GM21619 (cell line): ENCODE measurements around the gene DENND5B.
"Not testable (repeated sequence)": the region's sequence is repeated elsewhere in the genome, so short reads cannot be mapped to it uniquely, and the experiment has no call there.

ENCODE experiments used
- ATAC-seq: cut with Tn5 transposase; IDR thresholded peaks from one replicate; pipeline ENCODE4 v1.9.1; 2021; ENCODE audit not compliant: unreplicated experiment

Gene DENND5B

DNA sequence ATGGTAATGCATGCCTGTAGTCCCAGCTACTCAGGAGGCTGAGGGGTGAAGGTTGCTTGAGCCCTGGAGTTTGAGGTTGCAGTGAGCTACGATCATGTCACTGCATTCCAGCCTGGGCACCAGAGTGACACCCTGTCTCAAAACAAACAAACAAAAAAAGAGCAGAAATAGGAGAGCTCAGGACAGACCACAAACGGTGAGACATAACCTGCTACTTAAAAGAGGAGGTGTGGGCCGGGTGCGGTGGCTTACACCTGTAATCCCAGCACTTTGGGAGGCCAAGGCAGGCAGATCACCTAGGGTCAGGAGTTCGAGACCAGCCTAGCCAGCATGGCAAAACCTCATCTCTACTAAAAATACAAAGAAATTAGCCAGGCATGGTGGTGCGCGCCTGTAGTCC is 115.3 kb downstream of the DENND5B start:
- ATAC-seq: not testable (repeated sequence)

DNA sequence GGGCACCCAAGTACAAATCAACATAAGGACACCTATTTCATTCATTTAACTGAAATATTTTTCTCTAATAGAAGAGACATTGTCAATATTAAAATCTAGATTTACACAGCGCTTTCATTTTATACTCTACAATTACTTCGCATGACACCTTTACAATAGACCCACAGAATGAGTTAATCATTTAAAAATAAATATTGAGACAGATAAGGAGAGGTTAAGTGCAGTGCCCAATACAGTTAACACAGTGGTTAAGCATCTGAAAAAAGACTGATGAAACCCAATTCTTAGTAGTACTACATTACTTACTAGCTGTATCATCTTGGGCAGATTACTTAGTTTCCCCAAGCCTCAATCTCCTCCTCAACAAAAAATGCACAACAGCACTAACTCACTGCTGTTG is 116.2 kb downstream of the DENND5B start:
- ATAC-seq: no peak

DNA sequence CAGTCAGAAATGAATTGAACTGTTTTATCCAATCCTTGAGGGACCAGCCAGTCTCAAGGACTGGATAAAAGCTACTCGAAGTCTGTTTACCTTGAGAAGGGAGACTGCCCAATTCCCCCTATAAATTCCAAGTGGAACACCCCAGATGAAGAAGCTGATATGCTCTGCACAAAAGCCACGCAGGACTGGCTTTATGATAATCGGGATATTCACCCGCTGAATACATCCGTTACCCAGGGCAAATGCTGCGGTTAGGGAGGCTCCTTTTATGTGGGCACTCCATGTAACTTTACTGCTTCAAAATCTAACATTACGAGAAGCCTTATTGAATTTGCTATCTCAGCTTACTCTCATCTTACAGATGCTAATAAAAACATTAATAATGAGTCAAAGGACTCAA is 119.1 kb downstream of the DENND5B start:
- ATAC-seq: no peak

DNA sequence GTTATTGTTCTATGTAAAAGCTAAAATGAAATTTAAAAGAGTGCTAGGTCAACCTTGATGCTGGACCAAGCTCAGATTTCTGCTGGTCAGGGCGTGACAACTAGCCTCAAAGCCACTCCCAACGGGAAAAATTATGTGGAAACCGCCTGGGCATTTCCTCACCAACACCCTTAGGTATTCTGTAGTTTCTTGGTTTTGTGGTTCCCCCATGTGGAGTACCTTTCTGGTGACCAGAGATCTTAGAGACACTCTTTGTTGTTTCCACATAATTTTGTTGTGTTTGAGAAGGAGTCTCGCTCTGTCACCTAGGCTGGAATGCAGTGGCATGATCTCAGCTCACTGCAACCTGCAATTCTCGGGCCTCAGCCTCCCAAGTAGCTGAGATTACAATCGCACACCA is 119.9 kb downstream of the DENND5B start:
- ATAC-seq: no peak

DNA sequence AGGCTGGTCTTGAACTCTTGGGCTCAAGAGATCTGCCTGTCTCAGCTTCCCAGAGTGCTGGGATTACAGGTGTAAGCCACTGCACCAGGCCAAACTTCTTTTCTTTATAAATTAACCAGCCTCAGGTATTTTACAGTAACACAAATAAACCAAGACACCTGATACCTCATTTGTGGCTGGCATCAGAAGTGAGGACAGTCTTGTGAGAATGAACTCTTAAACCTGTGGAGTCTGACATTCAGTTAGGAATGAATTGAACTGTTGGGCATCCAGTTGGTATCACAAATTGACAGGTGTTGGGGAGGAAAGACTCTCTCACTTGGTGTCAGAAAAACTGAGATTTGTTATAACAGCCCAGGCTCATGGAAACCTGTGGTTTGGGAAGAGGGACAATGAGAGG is 120.5 kb downstream of the DENND5B start:
- ATAC-seq: no peak

DNA sequence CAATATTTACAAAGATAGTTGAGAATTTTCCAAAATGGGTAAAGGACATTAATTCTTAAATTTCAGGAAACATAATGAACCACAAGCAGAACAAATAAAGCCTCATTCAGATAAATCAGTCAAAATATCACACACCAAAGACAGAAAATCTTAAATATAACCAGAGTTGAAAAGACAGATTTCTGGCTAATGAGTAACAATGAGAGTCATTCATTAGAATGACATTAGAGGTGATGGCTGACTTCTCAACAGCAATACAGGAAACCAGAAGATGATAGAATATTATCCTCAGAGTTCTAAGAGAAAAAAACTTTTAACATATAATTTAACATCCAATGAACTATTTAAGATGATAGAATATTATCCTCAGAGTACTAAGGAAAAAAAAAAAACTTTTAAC is 124.2 kb downstream of the DENND5B start:
- peak; percentile 66 for ATAC-seq

DNA sequence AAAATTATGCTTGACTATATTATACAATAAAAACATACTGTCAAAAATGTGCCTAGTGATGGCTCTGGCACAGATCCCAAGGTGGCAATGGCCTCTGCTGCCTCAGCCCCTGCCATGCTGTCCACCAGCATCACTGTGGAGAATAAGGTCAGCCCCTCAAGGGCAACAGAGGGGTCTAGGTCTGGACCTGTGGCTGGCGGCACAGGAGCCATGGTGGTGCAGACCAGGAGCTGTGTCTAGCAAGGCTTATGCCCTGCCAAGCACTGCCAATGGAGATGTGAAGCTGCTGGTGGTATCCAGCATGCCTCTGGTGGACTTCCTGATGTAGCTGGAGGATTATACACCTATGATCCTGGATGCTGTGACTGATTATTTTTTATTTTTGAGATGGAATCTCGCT is 125.9 kb downstream of the DENND5B start:
- no peak for ATAC-seq

DNA sequence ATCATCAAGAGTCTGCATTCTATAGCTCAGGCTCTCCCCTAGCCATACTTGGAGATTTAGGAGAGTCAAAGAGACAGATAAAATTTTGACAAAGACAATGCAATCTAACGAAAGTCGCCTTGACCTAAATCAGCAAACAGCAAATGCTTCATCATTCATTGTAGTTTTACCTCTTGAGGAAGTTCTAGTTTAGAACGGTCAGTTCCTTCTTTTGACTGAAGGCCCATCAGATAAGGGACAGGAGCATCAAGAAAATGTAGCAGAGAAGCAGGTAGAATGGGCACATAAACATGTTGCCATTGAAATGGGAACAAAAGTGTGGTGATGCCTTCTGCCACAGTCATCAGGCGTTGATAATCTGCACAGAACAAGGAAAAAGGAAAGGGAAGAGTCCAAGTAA is 130.9 kb downstream of the DENND5B start:
- ATAC-seq: no peak

DNA sequence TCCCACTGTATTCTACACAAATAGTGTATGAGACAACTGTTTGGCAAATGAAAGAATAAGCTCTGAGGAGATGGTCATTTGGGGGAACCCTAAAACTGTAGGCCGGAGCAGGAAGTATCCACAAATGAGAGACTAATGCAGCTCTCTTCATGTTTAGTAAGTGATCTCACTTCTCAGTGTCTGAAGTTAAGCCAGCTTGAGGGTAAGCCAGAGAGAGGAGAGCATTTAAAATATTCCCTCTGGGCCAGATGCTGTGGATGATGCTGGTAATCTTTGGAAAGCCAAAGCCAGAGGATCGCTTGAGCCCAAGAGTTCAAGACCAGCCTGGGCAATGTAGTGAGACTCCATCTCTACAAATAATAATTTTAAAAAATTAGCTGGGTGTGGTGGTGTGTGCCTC is 134.4 kb downstream of the DENND5B start:
- no peak for ATAC-seq

DNA sequence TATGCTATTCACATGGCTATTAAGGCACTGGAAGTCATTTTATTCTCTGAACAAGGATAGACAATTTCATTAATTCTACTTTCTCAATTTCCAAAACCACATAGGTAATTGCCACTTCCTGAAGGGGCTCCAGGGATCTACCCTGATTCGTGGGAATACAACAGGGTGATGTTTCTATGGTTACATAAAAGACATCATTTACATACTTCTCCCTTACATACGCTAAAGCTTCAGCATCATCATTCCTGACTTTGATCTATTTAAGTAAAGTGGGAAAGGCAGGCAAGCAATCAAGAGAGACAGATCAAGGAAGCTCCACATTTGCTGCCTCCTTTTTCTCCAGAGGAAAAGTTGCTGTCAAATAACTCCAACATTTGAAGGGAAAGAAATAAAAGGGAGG is 146.2 kb downstream of the DENND5B start:
- no peak for ATAC-seq

DNA sequence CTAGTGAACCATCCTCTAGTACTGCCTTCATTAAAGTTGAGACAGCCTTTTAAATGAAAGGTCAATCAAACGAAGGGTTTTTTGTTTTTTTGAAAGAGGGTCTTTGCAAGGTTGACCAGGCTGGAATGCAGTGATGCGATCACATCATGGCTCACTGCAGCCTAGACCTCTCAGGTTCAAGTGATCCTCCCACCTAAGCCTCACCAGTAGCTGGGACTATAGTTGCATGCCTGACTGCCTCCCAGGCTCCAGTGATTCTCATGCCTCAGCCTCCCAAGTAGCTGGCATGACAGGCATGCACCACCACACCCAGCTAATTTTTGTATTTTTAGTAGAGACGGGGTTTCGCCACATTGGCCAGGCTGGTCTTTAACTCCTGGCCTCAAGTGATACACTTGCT is 150.3 kb downstream of the DENND5B start:
- ATAC-seq: no peak

DNA sequence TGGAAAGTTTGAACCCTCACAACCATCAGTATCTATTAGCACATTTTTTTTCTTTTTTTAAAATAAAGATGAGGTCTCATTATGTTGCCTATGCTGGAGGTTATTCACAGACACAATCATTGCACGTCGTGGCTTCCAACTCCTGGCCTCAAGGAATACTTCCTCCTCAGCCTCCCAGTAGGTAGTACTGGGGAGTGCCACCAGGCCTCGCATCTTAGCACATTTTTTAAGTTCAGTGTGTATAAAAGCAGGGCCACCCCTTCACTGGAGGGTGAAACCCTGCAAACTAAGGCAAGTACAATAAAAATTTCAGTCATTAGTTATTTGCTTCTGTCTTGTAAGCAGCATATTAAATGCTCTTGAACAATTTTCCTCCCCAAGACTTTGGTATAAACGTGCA is 150.8 kb downstream of the DENND5B start:
- no peak for ATAC-seq

DNA sequence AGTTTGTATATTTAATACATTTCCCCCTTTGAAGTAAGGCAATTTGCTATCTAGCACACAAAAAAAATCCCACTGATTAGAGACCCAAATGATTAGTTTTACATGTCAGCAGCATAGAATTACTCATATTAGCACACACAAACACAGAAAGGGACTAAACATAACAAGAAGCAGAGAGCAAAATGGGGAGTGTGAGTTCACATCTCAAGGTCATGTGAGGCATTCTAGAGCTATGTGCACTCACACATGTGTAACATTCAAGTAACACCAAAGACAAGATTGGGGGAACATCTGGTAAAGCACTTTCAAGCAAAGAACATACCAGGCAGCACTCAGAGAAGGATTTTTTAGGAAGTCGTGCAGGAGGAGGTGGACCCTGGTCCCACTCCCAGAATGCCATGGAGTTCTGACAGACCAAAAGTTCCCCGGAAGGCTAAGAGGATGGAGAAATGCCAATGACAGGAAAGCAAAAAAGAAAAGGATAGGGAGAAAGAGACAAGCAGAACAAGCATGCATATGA is 159.2 kb downstream of the DENND5B start:
- ATAC-seq: no peak

DNA sequence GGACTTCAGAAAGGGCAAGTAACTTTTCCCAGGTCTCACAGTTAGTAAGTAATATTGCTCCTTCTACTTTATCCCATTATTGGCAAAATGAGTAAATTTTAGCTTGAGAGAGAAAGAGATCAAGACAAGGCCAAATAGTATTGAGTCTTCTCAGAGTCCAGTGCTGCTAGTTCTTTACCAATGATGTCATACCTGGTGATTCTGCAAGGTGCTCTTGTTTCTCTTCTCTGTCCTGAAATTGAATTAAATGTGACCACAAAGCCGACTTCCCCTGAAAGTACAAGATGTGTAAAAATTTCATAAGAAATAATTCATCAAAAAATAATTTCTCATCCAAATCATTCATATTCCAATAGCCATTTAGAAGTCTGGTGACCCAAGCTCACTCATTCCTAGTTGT is 167.5 kb downstream of the DENND5B start:
- ATAC-seq: no peak

DNA sequence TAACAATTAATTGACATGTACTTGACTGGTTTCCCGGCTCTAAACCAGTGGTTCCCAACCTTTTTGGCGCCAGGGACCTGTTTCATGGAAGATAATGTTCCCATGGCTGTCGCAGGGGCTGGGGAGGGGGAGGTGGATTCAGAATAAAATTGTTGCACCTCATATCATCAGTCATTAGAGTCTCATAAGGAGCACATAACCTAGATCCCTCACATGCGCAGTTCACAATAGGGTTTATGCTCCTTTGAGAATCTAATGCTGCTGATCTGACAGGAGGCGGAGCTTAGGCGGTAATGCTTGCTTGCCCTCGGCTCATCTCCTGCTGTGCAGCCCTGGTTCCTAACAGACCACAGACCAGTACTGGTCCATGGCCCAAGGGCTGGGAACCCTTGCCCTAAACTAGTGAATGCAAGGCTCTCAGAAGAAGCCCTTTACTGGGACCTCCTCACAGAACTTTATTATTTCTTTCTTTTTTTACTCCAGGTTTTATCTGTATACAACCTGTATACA is 178.6 kb downstream of the DENND5B start:
- no peak for ATAC-seq

DNA sequence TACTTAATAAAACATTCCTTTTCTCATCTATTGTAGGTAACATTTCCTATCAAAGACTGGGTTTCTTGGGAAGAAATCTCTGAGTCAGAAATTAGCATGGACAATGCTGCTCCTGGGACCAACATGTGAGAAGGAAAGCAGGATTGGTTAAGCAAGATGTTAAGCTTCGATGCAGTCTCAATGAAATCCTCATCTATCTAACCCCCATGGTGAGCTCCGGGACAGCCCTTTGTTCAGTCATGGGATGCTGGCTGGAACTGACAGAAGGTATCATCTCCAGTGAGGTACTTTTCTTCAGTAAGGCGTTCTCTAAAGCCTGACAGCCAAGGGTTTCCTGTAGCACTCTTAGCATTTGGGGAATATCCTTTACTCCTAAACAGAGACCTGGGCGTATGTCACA is 182.2 kb downstream of the DENND5B start:
- ATAC-seq: no peak

DNA sequence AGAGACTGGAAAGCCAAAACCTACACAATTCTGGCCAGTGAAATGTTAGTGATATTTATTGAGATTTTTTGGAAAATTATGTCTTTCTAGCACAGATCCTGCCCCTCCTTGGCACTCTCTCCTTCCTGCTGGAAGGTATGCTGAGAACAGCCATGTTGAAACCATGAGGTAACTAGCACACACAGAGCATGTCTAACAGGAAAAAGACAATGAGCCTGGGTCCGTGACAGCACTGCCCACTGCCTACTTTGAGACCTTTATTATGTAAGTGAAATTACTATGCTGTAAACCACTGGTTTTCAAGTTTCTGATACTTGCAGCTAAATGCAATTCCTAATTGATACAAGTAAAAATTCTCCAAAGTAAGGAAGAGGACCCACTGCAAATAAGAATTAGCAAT is 183.4 kb downstream of the DENND5B start:
- ATAC-seq: no peak

DNA sequence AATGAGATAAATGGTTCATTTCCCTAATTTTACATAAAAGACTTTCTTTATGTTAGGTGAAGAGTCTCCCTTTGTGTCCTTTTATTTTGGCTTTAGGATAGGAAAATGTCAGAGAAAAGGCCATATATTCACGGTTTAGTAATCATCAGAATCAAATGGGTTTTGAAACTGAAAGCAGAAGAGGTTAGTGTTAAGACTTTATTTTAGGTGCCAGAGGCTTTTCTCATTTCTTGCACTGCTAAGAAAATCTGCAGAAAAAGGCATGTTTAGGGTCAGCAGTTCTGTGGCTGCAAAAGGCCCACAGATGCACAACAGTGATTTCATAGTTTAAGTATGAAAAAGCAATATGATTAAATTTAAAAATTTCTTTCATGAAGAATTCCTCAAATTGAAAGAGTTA is 184.6 kb downstream of the DENND5B start:
- peak; percentile 73 for ATAC-seq

DNA sequence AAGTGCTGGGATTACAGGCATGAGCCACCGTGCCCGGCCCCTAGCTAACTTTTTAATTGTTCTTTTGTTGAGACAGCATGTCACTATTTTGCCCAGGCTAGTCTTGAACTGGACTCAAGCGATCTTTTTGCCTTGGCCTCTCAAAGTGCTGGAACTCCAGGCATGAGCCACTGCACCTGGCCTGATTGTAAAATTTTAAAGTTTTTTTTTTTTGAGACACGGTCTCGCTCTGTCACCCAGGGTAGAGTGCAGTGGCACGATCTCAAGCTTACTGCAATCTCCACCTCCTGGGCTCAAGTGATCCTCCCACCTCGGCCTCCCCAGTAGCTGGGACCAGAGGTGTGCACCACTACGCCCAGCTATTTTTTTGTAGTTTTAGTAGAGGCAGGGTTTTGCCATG is 185.9 kb downstream of the DENND5B start:
- no peak for ATAC-seq

DNA sequence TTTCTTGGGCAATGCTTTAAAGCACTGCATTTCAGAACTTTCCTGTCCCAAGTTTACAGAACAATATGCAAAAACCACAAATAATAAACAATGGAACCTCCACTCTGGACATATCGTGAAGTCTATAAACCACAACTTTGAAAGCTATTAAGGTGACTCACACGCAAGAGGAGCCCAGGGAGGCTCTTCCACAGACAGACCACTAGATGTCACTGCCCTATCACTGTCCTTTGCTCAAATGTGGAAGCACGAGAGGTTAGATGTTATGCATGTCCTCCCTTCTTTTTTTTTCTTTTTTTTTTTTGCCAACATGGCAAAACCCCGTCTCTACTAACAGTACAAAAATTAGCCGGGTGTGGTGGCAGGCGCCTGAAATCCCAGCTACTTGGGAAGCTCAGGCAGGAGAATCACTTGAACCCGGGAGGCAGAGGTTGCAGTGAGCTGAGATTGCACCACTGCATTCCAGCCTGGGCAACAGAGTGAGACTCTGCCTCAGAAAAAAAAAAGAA is 187.8 kb downstream of the DENND5B start:
- peak; percentile 82 for ATAC-seq

DNA sequence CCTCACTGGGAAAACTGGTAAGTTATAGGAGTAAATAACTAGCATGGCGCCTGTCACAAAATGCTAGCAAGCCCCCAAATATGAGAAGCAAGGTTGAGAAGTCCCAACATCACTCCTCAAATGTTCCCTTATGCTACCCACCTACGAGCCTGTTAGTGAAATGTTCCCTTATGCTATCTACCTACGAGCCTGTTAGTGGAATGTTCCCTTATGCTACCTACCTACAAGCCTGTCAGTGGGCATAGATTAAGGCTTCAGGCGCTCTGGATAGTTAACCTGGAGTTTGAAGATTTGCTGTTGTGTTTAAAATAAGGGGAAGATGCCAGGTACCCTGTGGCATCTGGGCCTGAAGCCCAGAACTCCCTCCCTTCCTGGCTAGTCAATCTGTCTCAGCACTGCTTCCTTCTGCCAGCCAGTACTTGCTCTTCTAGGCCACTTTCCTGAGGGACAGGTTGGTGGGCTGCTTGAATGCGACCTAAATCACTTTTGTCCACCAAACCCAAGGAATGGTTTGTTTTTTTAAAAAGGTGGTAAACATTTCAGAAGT is 197.9 kb downstream of the DENND5B start:
- no peak for ATAC-seq

DNA sequence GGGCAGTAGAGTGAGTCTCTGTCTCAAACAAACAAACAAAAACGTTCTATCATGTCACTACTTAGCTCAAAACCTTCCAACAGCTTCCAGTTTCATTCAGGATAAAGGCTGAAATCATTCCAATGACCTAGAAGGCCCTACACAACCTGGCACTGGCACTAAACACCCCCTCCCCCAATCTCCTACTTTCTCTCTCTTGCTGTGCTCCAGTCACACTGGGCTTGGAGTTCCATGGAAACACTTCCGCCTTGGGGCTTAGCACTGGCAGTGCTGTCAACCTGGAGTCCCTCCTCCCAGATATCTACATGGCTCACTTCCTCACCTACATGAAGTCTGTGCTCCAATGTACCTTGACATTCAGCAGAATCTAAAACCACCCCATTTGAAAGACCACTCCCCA is 199.9 kb downstream of the DENND5B start:
- no peak for ATAC-seq

DNA sequence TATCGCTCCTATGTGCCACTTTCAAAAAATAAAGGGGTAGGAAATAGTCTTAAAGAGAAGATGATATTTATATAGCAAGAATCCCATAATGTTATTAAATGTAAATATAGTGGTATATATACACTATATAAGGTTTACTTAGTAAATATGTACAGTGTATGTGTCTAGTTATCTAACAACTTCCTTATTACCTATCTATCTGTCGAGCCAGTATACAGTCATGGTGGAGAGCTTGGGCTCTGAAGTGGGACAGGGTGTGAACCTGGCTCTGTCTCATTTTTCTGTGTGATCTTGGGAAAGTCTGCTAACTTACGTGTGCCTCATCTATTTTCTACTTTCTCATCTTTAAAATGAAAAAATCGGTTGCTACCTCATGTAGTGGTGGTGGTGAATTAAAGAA is 202.2 kb downstream of the DENND5B start:
- ATAC-seq: no peak
